ENCODE measurements around the gene EPHA3.

EPHA3 gene

DNA sequence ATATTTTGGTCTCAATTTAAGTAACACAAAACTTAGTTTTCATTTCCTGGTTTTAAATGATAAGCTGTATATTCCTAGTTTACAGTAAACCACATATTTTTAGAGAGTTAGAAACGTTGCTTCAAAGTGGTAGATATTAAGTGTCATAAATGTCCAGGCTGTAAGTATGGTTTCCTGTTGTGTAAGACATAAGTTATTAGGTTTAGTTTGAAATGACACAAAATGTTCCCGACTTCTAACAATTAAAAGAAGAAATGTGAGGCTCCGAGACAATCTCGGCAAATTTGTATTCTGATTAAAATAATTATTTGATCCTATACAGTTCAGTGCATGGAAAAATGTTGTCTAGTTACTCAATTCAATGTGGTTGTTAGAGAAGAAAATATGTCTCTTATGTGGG is 387.3 kb downstream of the EPHA3 start:
- TF ChIP-seq, protein P1, sequence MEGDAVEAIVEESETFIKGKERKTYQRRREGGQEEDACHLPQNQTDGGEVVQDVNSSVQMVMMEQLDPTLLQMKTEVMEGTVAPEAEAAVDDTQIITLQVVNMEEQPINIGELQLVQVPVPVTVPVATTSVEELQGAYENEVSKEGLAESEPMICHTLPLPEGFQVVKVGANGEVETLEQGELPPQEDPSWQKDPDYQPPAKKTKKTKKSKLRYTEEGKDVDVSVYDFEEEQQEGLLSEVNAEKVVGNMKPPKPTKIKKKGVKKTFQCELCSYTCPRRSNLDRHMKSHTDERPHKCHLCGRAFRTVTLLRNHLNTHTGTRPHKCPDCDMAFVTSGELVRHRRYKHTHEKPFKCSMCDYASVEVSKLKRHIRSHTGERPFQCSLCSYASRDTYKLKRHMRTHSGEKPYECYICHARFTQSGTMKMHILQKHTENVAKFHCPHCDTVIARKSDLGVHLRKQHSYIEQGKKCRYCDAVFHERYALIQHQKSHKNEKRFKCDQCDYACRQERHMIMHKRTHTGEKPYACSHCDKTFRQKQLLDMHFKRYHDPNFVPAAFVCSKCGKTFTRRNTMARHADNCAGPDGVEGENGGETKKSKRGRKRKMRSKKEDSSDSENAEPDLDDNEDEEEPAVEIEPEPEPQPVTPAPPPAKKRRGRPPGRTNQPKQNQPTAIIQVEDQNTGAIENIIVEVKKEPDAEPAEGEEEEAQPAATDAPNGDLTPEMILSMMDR (IDR thresholded peaks at IDR 0.05; ENCODE audit: borderline replicate concordance, control extremely low read depth, extremely low read depth, insufficient read depth, missing control alignments) = no peak
- DNase-seq (ENCODE audit: low spot score) = no peak
- in situ Hi-C loops (cut with MboI; ENCODE audit: low sequenced_read_pairs, unreplicated experiment) = no loop called here

GRCh38 chr3:89503891-89504391 is 396.5 kb downstream of the EPHA3 start:
- TF ChIP-seq, protein P1 (IDR thresholded peaks at IDR 0.05; ENCODE audit: borderline replicate concordance, control extremely low read depth, extremely low read depth, insufficient read depth, missing control alignments) = no peak
- DNase-seq (ENCODE audit: low spot score) = no peak
- in situ Hi-C loops (cut with MboI; ENCODE audit: low sequenced_read_pairs, unreplicated experiment) = no loop called here

DNA sequence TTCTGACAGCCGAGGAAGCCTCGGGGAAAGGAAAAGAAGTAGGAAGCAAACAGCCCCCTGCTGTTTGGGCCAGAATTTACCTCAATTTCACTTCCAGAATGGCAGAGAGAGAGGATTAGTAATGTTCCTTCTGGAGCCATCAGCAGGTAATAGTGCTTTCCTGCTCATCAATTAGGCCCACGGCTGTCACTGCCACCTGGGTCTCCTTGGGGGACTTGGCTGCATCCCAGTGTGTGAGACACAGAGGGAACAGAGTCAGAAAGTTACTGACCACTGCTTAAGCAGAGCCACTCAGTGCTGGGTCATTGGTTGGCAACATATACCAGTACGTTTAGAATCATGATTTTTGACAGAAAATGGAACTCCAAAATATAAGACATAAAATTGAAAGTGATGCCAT is 397.0 kb downstream of the EPHA3 start:
- in situ Hi-C loops (cut with MboI; ENCODE audit: low sequenced_read_pairs, unreplicated experiment) = no loop called here
- TF ChIP-seq, protein P1 (IDR thresholded peaks at IDR 0.05; ENCODE audit: borderline replicate concordance, control extremely low read depth, extremely low read depth, insufficient read depth, missing control alignments) = no peak
- DNase-seq (ENCODE audit: low spot score) = no peak

- in situ Hi-C loops (cut with MboI; ENCODE audit: low sequenced_read_pairs, unreplicated experiment) = no loop called here
- TF ChIP-seq, protein P1 (IDR thresholded peaks at IDR 0.05; ENCODE audit: borderline replicate concordance, control extremely low read depth, extremely low read depth, insufficient read depth, missing control alignments) = no peak
- DNase-seq (ENCODE audit: low spot score) = no peak
These were observed 399.2 kb downstream of the EPHA3 start for GRCh38 chr3:89506462-89507103.

- DNase-seq (ENCODE audit: low spot score) = no peak
- in situ Hi-C loops (cut with MboI; ENCODE audit: low sequenced_read_pairs, unreplicated experiment) = no loop called here
- TF ChIP-seq, protein P1 (IDR thresholded peaks at IDR 0.05; ENCODE audit: borderline replicate concordance, control extremely low read depth, extremely low read depth, insufficient read depth, missing control alignments) = no peak
These were observed 413.9 kb downstream of the EPHA3 start for GRCh38 chr3:89521328-89521727.

DNA sequence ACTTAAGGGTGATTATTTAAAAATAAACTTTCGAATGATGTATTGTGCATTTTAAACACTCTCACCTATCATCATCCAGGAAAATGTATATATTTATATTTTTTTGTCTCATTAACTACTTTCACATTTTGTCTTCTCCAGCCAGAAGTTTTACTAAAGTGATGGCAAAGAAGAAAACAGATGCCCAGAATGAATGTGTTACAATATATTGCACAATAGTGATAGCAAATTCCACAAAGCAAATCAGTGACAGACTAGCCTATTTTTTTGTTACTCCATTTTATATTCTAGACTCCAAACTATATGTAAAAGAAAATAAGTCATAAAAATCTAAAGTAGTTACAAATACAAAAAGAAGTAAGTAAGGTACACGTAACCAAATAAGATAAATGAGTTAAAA is 414.7 kb downstream of the EPHA3 start:
- in situ Hi-C loops (cut with MboI; ENCODE audit: low sequenced_read_pairs, unreplicated experiment) = no loop called here
- DNase-seq (ENCODE audit: low spot score) = no peak
- TF ChIP-seq, protein P1 (IDR thresholded peaks at IDR 0.05; ENCODE audit: borderline replicate concordance, control extremely low read depth, extremely low read depth, insufficient read depth, missing control alignments) = no peak
